ENCODE data around the gene DAD1.
A peak's percentile ranks its signal among the peaks of the same experiment; 100 is the strongest.
"Not testable (repeated sequence)": the region's sequence is repeated elsewhere in the genome, so short reads cannot be mapped to it uniquely, and the experiment has no call there.

The DAD1 gene

DNA sequence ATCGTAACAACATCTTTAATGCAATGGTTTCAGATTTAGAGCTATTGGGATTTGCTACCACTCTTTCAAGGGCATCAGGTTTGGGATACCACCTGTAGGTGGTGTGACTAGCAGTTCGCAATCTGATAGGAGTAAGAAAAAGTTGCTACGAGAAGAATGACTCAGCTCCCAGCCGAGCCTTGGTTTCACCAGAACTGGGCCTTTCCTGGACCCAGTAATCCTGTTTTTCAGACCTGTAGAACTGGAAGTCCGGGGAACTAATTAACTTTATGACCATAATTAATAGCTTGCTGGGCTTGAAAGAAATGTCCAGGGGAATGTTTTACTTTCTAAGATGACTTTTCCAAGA lies 9.8 kb upstream of the DAD1 start:
- peak; percentile 66 for DNase-seq (ENCODE audit: low spot score)

DNA sequence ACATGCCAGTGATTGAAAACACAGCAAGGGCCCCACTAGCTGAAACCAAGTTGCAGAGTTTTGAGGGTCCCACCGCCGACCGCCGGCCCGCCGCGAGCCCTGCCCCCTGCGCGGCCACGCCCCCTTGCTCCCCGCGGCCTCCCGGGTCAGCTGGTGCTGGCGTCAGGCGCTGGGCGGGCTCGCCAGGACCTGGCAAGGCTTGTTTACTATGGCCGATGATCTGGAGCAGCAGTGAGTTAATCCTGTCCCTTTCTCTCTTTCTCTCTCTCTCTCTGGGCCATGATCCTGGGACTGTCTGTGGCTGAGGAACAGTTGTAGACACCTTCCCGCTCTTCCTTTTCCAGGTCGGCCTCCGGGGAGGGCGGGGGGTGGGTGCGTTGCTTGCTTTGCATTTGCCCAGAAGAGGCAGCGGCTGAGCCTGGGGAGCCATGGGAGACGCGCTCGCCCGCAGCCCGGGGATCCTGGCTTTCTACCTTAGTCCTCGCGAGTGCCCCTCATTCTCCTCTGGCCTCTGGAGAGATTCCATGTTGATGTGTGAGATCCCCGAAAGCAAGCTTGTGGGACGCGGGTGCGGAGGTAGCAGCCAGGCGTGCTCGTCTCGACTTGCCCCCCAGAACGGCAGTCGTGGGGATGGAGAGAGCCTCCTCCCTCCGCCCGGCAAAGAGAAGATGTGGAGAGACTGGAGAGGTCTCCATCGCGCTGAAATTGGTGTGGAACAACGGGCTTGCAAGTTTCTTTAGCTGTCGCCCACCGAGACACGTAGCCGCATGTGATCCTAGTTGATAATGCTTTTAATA lies 9.3 kb upstream of the DAD1 start, which contains the start of gene ABHD4:
ABHD4 (plus strand) TSS at position 202 of the 797 bp plus-strand sequence; CDS start at position 209, 7 bp downstream.
- DNase-seq (ENCODE audit: low spot score), result peak; percentile 93

DNA sequence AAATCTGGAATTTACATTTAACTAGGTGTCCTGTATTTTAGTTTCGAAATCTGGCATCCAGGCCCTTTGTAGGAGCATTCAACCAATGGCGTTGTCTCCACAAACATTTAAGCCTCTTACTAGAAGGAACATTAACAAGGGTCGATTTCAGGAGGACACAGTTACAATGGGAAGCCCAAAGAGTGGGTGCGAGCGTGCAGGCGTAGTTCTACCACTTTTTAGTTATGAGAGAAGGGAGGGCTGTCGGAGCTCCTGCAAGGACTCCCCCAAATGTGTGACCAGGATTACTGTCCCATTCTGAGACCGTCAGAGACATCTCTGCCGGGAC lies 8.7 kb upstream of the DAD1 start:
- no peak for DNase-seq (ENCODE audit: low spot score)

DNA sequence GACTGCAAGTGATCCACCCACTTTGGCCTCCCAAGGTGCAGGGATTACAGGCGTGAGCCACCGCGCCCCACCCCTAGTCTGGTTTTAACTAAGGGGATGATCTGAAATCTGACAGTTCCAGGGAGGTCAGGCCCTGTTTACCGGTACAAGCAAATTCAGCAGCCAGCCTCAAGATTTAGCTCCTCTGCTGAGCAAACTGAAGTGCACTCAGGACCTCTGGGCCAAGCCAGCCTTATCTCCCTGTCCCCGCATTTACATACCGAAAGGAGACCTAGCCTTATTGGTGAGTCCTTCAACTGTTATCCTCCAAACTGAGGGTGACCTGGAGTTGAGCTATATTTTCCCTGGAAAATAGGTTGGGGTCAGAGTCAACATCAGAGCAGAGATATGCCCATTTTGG lies 8.2 kb upstream of the DAD1 start:
- no peak for DNase-seq (ENCODE audit: low spot score)

DNA sequence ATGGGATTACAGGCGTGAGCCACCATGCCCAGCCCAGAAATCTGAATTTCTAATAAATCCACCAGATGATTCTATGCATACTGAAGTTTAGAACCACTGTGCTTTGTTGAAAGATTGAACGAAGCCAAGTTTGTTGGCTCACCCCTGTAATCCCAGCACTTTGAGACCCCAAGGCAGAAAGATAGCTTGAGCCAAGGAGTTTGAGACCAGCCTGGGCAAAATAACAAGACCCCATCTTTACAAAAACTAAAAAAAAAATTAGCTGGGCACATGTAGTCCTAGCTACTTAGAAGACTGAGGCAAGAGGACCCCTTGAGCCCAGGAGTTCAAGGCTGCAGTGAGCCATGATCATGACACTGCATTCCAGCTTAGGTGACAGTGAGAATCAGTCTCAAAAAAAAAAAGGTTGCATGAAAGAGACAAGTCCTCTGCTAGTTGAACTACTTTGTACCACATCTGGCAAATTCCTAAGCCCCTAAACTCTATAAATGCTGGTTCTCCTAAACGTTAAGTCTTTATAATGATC lies 7.4 kb upstream of the DAD1 start:
- no peak for DNase-seq (ENCODE audit: low spot score)

DNA sequence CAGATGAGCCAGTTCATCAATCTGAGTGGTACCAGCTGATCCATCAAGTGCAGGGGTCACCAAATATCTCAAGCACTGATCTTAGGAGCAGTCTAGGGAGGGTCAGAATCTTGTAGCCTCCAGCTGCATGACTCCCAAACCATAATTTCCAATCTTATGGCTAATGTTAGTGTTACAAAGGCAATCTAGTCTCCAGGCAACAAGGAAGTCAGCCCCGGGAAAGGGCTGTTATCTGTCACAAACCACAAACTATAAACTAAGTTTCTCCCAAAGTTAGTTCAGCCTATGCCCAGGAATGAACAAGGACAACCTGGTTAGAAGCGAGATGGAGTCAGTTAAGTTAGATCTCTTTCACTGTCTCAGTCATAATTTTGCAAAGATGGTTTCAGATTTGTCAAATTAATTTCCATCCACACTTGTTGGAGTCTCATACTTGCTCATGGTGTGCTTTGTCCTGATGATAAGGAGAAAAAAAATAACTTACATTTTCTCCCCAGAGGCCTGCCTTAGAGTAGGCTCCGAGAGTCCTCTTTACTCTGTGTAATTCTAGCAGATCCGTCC lies 5.2 kb upstream of the DAD1 start:
- DNase-seq (ENCODE audit: low spot score), result no peak

DNA sequence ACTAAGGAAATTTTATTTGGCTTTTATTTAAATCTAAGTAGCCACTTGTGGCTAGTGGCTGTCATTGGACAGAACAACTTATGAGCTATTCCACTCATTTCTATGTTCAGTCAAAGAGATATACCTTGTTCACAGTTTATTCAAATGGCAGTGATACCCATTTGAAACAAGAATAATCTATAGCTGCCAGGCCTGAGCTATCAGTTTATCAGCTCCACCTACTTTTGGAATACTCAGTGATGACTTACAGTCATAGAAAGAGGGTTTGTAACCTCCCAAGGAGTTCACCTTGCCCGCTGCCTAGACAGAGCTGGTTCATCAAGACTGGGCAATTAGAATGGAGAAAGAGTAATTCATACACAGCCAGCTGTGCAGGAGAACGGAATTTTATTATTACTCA lies 4.6 kb upstream of the DAD1 start:
- no peak for DNase-seq (ENCODE audit: low spot score)

DNA sequence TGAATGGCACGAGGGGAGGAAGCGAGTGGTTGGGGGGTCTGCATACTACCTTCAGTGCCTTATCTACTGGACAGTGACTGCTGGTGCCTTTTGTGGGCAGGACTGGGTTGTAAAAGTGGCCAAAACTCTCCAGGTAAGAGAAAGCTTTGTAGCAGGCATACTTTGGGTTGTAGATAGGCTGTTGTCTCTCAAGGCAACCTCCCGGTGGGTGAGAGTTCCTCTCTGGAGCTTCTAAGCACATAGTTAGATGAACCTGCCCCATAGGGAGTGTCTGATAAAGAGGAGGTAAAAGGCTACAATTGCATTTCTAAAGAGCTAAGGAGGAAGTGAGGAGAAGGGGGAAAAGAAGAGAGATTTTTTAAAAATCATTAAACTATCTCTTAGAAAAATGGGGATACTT lies 4.2 kb upstream of the DAD1 start:
- DNase-seq (ENCODE audit: low spot score), result no peak

DNA sequence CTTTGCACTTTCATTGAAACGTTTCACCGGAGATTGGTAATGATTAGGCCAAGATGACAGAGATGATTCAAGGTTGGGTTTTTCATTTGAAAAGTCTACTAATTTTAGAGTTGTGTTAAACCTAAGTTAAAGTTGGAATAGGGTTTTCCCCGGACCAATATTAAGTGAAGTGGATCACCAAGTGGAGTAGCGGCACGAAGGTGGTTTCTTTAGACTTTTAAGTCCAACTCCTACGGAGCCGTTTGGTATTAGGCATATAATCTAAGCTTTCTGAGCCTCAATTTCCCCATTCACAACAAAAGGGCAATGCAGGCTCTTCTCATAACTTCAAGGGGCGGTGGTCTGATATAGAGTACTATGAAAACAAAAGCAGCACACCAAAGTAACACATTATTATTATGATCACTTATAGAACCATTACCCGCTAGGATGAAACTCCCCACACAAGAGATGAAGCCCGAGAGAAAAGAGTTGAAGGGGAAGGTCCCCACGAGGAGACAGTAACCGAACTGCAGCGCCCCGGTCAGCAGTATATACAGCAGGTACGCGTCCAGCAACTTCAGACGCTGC lies 413 bp downstream of the DAD1 start:
- no peak for DNase-seq (ENCODE audit: low spot score)

DNA sequence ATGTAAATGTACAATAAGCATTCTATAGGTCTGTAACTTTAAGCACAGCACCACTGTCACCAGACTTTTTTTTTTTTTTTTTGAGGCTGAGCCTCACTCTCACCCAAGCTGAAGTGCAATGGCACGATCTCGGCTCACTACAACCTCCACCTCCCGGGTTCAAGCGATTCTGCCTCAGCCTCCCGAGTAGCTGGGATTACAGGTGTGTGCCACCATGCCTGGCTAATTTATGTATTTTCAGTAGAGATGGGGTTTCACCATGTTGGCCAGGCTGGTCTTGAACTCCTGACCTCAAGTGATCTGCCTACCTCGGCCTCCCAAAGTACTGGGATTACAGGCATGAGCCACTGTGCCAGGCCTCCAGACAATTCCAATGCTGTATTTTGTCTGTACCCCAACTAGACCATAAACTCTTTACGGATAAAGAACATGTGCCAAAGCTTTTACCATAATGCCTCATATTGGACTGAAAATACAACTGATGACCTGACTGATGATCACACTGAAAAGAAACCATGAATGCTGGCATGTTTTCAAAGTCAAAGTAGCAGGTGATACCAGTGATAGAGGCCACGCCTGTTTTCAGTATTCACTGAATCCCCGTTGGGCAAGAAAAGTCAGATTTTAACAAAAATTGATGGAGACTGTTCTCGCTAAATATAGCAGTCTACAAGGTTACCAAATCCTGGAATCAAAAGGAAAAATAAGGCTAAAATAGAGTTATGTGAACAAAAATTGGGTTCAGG lies 1.2 kb downstream of the DAD1 start:
- not testable (repeated sequence) for DNase-seq (ENCODE audit: low spot score)

DNA sequence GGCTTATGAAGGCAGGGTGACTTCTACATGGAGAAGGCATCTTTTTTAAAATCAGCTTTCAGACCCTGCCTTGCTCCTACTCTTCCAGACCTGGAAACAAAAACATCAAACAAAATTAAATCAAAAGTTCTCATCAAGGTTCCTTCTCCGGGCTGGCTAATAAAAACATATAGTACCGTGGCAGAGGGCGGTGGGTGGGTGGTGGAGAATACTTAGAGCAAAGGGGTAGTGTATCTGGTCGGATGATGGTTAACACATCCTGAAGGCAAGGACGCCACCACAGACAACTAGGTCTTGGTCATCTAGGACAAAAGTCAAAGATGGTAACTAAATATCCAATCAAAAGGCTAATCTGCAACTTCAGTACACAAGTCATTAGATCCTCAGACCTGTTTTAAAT lies 1.8 kb downstream of the DAD1 start:
- no peak for DNase-seq (ENCODE audit: low spot score)

DNA sequence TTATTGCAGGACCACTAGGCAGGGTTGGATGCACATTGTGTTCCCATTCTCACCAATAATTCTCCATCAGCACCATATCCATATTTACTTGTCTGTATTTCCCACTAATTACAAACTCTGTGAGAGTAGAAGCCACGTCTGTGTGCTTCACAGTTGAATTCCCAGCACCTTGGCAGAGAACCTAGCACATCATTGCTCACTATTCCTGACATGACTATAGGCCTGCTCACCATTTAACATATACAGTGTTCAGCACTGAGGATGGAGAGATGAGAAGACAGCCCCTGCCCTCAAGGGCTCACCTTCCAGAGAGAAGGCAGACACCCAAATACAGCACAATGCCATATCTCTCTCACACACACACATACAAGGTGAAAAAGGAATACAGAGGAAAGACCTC lies 5.0 kb downstream of the DAD1 start:
- DNase-seq (ENCODE audit: low spot score), result no peak

DNA sequence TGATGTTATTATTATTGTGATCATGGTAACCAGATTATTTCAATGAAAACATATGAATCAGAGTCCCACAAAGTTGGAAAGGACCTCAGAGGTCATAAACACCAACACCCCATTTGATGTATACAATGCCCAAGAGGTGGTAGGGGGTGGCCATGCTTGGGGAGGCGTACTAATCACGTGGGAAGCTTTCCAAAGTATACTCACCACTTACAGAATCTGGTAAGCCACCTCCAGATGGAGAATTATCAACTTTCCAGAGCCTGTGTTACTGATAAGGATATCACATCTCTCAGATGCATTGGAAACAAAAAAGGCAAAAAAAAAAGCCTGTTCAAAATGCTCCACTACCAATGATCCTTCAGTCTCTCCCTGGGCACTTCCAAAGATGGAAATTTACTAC lies 8.4 kb downstream of the DAD1 start:
- DNase-seq (ENCODE audit: low spot score), result no peak

DNA sequence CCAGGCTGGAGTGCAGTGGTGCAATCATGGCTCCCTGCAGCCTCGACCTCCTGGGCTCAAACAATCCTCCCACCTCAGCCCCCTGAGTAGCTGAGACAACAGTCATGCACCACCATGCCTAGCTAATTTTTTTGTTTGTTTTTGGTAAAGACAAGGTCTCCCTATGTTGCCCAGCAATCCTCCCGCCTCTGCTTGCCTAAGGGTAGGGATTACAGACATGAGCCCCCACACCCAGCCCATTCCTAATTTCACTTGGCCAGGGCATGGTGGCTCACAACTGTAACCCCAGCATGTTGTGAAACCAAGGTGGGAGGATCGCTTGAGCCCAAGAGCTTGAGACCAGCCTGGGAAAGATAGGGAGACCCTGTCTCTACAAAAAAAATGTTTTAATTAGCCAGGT lies 9.1 kb downstream of the DAD1 start:
- no peak for DNase-seq (ENCODE audit: low spot score)

DNA sequence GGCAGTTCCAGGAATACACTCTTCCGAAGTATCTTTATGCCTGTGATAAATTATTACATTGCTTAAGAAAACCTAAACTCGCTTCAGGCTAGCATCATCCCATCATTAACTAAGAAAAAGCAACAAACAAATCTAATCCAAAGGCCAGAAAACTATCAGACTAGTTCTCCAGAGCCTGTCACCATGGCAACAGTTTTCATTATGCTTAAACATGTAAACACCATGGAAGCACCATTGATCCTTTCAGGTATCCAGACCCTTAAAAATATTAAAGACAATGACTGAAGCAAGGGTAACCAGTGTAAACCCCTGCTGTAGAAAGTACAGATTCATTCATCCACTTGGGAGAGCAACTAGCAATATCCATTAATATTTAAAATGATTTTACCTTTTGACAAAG lies 9.8 kb downstream of the DAD1 start:
- no peak for DNase-seq (ENCODE audit: low spot score)

DNA sequence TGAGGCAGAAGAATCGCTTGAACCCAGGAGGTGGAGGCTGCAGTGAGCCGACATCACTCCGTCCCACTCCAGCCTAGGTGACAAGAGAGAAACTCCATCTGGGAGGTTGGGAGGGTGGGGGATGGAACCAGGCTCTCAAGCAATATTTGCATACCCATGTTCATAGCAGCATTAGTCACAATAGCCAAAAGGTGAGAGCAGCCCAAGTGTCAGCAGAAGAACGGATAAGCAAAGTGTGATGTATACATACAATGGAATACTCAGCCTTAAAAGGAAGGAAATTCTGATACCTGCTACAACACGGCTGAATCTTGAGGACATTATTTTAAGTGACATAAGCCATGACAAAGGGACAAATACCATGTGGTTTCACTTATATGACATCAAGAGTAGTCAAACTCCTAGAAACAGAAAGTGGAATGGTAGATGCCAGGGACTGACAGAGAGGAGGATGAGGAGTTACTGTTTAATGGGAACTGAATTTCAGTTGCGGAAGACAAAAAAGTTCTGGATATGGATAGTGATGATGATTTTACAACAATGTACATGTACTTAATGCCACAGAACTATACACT lies 11.6 kb downstream of the DAD1 start:
- DNase-seq (ENCODE audit: low spot score), result no peak

DNA sequence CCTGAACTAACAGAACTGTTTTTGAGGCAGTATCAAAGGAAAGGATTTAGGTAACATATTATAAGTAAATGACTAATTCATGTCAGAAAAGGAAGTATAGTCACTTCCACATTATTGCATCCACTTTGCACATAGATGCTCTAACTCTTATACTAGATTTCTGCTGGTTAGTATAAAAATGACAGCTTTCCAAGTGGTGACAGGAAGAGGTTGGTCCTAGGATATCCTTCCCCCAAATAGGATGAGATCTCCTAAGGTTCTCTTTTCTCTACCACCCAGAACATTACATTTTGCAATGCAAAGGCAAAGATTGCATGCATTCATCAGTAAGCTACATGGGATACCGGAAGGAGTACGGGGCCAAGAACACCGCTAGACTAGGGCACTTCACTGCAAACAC lies 15.2 kb downstream of the DAD1 start:
- DNase-seq (ENCODE audit: low spot score), result no peak

DNA sequence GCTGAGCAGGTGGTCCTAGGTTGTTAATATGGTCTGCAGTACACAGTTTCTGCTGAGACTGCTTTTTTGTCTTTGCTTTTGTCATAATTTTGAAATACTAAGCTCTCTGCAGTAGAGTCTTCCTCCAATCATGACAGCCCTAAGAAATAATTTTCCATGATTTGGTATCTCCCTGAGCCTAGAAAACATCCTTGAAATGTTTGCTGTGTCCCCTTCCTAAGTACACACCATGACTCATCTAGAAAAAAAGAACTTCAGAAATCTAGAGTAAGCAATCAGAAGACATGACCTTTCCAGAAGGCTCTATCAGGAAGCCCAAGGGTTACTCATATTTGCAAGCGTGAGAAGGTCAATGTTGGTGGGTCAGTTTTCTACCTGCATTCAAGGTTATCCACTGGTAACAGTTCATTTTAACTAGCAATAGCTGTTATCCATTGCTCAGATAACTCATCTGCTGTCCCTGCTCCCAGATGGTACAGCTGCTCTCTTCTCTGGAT lies 16.4 kb downstream of the DAD1 start:
- peak; percentile 71 for DNase-seq (ENCODE audit: low spot score)

DNA sequence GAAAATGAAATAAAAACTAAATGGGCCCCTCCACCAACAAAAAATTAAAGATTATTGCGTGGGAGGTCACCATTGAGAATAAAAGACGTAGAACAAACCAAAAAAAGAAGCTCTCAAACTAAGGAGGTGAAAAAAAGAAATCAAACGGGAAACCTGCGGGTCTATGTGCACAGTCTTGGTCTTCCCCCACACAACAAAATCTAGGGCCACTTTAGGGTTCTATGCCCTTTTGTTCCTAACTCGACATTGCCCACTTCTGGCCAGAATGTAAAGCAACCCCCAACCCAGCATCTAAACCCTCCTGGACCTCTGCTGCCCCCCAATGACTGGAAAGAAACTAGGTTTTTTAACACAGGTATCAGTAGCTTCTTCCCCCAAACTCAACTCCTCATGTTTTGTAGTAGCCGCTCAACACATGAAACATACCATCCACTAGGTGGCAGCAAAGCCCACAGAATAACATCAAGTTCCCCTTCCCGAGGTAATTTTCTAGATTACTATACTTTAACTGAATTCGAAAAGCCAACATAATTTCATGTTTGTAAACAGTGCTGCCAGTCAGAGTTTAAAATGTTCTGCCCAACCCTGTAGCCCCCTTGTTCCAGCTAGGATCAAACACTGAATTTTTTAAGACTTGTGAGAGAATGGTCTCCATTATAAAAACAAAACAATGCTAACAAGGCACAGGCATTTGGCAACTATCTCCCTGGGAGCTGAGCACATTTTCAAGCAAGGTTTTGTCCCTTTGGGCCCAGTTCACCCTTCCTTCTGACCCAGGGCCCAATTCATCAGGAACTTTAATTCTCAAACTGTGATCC lies 18.7 kb downstream of the DAD1 start:
- peak; percentile 75 for DNase-seq (ENCODE audit: low spot score)

DNA sequence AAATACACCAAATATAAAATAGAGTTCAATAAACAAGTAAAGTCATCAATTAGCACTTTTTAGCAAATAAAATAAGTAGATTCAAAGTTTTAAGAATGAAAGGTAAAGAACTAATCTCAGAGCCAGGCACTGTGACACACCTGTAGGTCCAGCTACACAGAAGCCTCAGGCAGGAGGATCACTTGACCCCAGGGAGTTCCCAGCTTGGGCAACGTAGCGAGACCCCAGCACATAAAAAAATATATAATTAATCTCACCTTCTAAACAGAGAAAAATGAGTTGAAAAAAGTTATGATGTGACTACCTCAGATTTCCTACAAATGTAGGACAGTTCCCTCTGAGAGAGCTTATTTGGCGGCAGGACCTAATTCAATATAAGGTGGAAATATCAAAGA lies 19.3 kb downstream of the DAD1 start:
- DNase-seq (ENCODE audit: low spot score), result no peak

DNA sequence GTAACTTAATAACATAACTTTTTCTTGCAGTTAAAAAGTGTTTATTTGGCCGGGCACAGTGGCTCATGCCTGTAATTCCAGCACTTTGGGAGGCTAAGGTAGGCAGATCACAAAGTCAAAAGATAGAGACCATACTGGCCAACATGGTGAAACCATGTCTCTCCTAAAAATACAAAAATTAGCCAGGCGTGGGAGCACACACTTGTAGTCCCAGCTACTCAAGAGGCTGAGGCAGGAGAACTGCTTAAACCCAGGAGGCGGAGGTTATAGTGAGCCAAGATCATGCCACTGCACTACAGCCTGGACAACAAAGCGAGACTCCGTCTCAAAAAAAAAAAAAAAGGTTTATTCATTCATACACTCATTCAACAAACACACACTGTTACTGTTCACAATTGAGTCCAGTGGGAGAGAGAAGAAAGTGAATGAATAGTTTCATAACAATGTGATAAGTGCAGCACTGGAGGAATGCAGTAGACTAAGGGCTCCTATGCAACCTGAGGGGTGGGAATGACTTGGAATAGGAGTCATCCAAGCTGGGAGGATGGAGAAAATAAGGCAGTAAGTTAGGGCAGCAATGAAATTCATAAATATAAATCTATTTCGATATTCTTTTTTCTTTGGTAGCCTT lies 19.8 kb downstream of the DAD1 start:
- DNase-seq (ENCODE audit: low spot score), result no peak
